ENCODE results near the gene ZBTB34. TPM values are rescaled to one million over a fixed set of nuclear protein-coding genes. Genes with fewer than 3 reads are reported as not detected.

The ZBTB34 gene
- total and polyA plus RNA-seq, 2 experiments from 2014 or later: 4.9 to 13.0 TPM

- no peak overlapping the region for H3K4me3 ChIP-seq
- peaks cover 25% of the 10 kb centered on the region for H3K36me3 ChIP-seq
- peak overlapping the region; percentile 6 for H3K27ac ChIP-seq
- no peak for TF ChIP-seq CTCF (IDR thresholded peaks at IDR 0.05; ENCODE audit: low read depth, low read length)
- H3K4me1 ChIP-seq (ENCODE audit: low read depth): peaks cover 11% of the 10 kb centered on the region
- H3K27me3 ChIP-seq: no peaks in the 10 kb centered on the region
- no peaks in the 10 kb centered on the region for H3K9me3 ChIP-seq (ENCODE audit: low read depth)
- no peak for DNase-seq (ENCODE audit: low read depth in 1 of 2, low spot score in 1 of 2)
These were observed 28.0 kb upstream of the ZBTB34 start for GRCh38 chr9:126832440-126832839.

- H3K36me3 ChIP-seq: peaks cover 25% of the 10 kb centered on the region
- DNase-seq (ENCODE audit: low read depth in 1 of 2, low spot score in 1 of 2): no peak
- peaks cover 17% of the 10 kb centered on the region for H3K4me1 ChIP-seq (ENCODE audit: low read depth)
- H3K27ac ChIP-seq: peak overlapping the region; percentile 28
- no peaks in the 10 kb centered on the region for H3K27me3 ChIP-seq
- TF ChIP-seq CTCF (IDR thresholded peaks at IDR 0.05; ENCODE audit: low read depth, low read length): no peak
- no peak overlapping the region for H3K4me3 ChIP-seq
- no peaks in the 10 kb centered on the region for H3K9me3 ChIP-seq (ENCODE audit: low read depth)
These were observed 27.4 kb upstream of the ZBTB34 start for GRCh38 chr9:126833020-126833419.

GRCh38 chr9:126833710-126834345 is 26.6 kb upstream of the ZBTB34 start:
- H3K27me3 ChIP-seq: no peaks in the 10 kb centered on the region
- H3K4me1 ChIP-seq (ENCODE audit: low read depth): peaks cover 17% of the 10 kb centered on the region
- no peak for TF ChIP-seq CTCF (IDR thresholded peaks at IDR 0.05; ENCODE audit: low read depth, low read length)
- no peak for DNase-seq (ENCODE audit: low read depth in 1 of 2, low spot score in 1 of 2)
- H3K4me3 ChIP-seq: no peak overlapping the region
- H3K27ac ChIP-seq: no peak overlapping the region
- H3K36me3 ChIP-seq: peaks cover 25% of the 10 kb centered on the region
- H3K9me3 ChIP-seq (ENCODE audit: low read depth): no peaks in the 10 kb centered on the region

- DNase-seq (ENCODE audit: low read depth in 1 of 2, low spot score in 1 of 2): no peak
- peaks cover 25% of the 10 kb centered on the region for H3K36me3 ChIP-seq
- no peak overlapping the region for H3K27ac ChIP-seq
- peaks cover 17% of the 10 kb centered on the region for H3K4me1 ChIP-seq (ENCODE audit: low read depth)
- no peaks in the 10 kb centered on the region for H3K27me3 ChIP-seq
- H3K9me3 ChIP-seq (ENCODE audit: low read depth): no peaks in the 10 kb centered on the region
- TF ChIP-seq CTCF (IDR thresholded peaks at IDR 0.05; ENCODE audit: low read depth, low read length): no peak
- H3K4me3 ChIP-seq: no peak overlapping the region
These were observed 25.8 kb upstream of the ZBTB34 start for GRCh38 chr9:126834672-126835071.

- no peak for TF ChIP-seq CTCF (IDR thresholded peaks at IDR 0.05; ENCODE audit: low read depth, low read length)
These were observed 24.2 kb upstream of the ZBTB34 start for GRCh38 chr9:126836216-126836615.

More at GRCh38 chr9:126836216-126836615, 24.2 kb upstream of the ZBTB34 start:
- Histone ChIP-seq H3K27ac (no peak overlapping the region), H3K4me1 (ENCODE audit: low read depth) (peaks cover 17% of the 10 kb centered on the region), H3K4me3 (no peak overlapping the region), H3K27me3 (no peaks in the 10 kb centered on the region), H3K9me3 (ENCODE audit: low read depth) (no peaks in the 10 kb centered on the region), H3K36me3 (peaks cover 25% of the 10 kb centered on the region)
- DNase-seq (ENCODE audit: low read depth in 1 of 2, low spot score in 1 of 2): peak in 1 of 2 donors; percentile 31

Data from cardiac muscle cell (in vitro differentiated cells and primary cell).